ENCODE data around the gene FAM221B. TPM values are rescaled to one million over a fixed set of nuclear protein-coding genes. Genes with fewer than 3 reads are reported as not detected.

The FAM221B gene, protein sequence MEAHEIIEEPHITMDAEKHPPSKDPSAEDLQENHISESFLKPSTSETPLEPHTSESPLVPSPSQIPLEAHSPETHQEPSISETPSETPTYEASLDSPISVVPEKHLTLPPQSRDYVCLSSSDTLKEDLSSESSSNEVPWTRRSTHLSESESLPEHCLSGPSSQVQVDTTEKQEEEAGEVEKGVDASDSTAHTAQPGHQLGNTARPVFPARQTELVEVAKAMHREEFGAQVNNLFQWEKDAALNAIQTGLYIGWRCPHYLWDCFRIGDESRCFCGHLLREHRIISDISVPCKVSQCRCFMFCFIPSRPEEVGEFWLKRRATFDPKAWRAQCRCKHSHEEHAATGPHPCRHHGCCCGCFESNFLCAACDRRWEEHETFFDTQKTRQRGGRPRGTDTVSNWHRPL
- total RNA-seq = not detected in 2 replicates

DNA sequence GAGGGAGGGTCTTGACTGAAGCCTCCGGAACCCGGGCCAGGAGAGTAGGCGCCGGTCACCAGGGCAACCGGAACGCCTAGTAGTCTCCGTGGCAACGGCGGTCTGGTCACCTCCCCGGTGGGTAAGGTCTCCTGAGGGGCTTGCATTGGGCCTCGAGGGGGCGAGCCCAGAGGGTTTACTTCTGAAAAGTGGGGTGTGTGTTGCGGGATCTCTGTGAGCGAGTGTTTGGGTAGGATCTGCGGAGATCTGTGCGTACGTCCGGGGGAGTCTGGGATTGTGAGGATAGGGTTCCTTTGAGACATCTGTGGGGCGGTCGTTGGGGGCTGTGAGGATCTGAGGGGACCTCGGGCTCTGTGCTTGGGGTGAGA lies at the start of gene FAM221B:
FAM221B (minus strand) TSS at position 17 of the 368 bp plus-strand sequence. CDS start 2,571 bp downstream, outside the sequence.

DNA sequence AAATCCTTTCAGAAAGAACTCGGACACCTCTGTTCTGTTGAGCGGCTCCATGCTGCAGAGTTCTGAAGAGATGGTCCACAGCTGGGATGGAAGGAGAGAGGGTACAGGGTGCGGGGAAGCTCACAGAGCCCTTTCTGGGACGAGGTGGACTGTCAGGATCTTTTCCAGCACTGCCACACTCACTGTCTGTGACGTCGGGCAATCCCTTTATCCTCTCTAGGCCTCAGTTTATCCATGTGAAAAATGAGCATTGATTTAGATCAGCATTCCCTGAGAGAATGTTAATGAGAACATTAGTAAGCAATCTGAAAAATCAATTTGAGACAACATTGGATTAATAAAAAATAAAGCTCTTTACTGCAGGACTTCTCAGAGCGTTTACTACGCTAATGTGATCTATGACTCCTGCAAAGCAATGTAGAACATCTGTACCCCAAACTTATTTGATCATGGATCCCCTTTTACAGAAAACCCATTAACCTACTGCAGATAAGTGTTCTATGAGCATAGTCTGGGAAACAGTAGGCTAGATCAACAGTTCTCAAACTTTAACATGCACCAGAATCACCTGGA lies 41.9 kb upstream of the FAM221B start, which contains the start of gene OR13J1:
OR13J1 (minus strand) TSS at position 51 of the 573 bp plus-strand sequence; CDS start at position 51, 0 bp downstream.

DNA sequence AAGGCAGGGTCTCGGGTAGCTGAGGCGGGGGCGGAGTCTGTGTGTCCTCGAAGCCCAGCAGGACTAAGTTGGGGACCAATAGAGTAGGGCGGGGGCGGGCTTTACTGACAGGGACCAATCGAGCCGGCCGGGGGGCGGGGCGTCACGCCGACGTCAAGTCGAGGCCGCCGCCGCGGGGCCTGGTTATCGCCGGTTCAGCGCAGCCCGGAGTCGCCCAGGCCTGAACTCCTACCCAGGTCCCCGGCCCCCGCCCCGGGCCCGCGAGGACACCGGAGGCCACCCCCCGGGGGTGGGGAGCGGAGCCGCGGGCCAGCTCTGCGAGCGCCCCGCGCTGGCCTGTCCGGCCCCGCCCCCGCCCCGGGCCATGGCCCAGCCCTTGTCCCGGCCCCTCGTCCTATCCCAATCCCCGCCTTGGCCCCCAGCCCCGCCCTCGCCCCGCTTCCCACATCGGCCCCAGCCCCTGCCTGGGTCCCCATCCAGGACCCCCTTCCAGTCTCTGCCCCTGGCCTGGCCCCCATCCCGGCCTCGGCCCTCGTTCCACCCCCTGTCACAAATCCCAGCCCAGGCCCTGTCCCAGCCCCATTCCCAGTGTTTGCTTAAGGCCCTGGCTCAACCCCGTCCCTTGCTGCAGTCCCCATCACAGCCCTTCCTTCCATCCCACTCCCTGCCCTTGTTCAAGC lies 692 bp upstream of the FAM221B start, which contains the start of gene TMEM8B:
TMEM8B (plus strand) TSS at position 145 of the 680 bp plus-strand sequence; CDS start at position 365, 220 bp downstream.

DNA sequence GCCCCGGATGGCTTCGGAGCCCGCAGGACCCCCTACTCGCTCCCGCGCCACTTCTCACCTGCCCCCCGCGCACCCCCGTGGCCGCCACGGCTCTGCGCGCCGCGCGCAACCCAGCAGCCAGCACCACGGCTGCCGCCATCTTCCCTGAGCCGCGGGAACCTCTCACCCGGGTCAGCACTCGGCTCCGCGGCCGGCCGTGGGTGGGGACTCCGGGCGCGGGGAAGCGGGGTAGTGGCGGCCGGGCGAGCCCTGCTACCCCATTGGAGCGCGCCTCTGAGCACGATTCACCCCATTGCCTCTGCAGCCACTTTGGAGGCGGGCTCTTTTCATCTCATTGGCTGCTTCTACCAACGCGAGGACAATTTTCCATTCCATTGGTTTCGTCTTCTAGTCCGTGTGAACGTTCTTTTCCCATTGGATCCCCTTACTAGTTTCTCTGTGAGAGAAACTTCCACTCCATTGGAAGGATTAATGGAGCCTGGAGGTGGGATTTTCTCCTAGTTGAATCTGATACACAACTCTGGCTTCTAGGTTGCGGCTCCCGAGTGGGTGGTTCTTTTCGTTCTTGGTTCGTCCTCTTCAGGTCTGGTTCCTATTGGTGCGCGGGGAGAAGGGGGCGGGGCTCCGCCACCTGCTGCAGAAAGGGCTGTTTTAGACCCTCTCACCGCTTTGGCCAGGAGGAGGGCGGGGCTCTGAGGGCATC lies 13.5 kb downstream of the FAM221B start, which contains the start of gene HINT2:
HINT2 (minus strand) TSS at position 202 of the 703 bp plus-strand sequence; CDS start at position 139, 63 bp downstream.

DNA sequence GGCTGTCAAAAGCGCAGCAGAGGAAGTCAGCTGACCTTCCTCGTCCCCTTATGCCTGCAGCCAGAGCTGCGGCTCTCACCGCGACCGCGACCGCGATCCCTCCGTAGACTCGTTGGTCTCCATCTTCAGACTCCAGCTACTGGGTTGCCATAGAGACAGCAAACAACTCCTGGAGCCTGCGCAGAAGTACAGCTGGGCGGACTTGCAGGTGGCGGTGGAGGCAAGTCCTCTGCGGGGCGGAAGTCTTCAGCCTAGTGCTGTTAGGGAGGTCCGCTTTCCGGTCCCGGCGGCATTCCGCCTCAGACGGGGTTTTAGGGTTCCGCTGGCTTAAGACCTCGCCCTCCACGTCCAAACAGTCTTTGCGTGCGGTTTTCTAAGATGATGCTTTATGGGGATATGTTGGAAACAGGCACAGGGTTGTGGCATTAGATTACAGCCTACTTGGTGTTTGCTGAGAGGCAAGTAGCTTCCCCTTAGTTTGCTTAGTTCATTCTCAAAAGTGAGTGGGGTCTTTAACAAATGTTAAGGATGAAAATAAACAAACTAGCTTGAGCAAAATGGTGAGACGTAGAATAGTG lies 16.4 kb downstream of the FAM221B start, which contains the start of gene SPAG8:
SPAG8 (minus strand) TSS at position 238 of the 578 bp plus-strand sequence; CDS start at position 123, 115 bp downstream.

GRCh38 chr9:35791297-35791921 lies 37.1 kb downstream of the FAM221B start, which contains the start of gene NPR2:
Gene NPR2 (plus strand): TSS chr9:35791591. CDS start chr9:35792409, 818 bp downstream.

Other genes starting within 250 kb of the FAM221B start
- 7.3 and 11.9 TPM in 2 replicates for gene TESK1, start 223.5 kb downstream of the FAM221B start, total RNA-seq
- 1.3 and 1.9 TPM in 2 replicates for gene CD72, start 210.3 kb downstream of the FAM221B start, total RNA-seq
- 0.32 TPM in 1 of 2 replicates, not detected in the other for gene SIT1, start 177.8 kb downstream of the FAM221B start, total RNA-seq
- 67,158 and 134,448 TPM in 2 replicates for gene RMRP, start 170.7 kb downstream of the FAM221B start, total RNA-seq
- gene CCDC107, start 170.4 kb downstream of the FAM221B start, total RNA-seq = 10.8 and 11.7 TPM in 2 replicates
- gene ARHGEF39, start 163.5 kb downstream of the FAM221B start, total RNA-seq = under 0.01 and 0.32 TPM in 2 replicates
- 0.86 and 1.7 TPM in 2 replicates for gene CA9, start 154.8 kb downstream of the FAM221B start, total RNA-seq
- gene TPM2, start 138.8 kb downstream of the FAM221B start, total RNA-seq = 925 and 1,339 TPM in 2 replicates
- 209 and 221 TPM in 2 replicates for gene TLN1, start 96.5 kb downstream of the FAM221B start, total RNA-seq
- 42.9 and 50.1 TPM in 2 replicates for gene CREB3, start 96.1 kb downstream of the FAM221B start, total RNA-seq
- 13.9 and 21.4 TPM in 2 replicates for gene GBA2, start 79.5 kb downstream of the FAM221B start, total RNA-seq
- gene RGP1, start 79.4 kb downstream of the FAM221B start, total RNA-seq = 10.2 and 10.6 TPM in 2 replicates
- not detected in 2 replicates for gene MSMP, start 74.5 kb downstream of the FAM221B start, total RNA-seq
- 25.7 and 28.2 TPM in 2 replicates for gene NPR2, start 37.1 kb downstream of the FAM221B start, total RNA-seq
- gene SPAG8, start 16.5 kb downstream of the FAM221B start, total RNA-seq = 1.5 and 1.6 TPM in 2 replicates
- gene HINT2, start 13.7 kb downstream of the FAM221B start, total RNA-seq = 27.3 and 27.7 TPM in 2 replicates
- gene TMEM8B, start 496 bp upstream of the FAM221B start, total RNA-seq = 2.4 and 2.7 TPM in 2 replicates
- gene OR13J1, start 41.7 kb upstream of the FAM221B start, total RNA-seq = not detected in 2 replicates
- 0.16 and 0.17 TPM in 2 replicates for gene HRCT1, start 77.5 kb upstream of the FAM221B start, total RNA-seq
- under 0.01 and 0.17 TPM in 2 replicates for gene SPAAR, start 80.8 kb upstream of the FAM221B start, total RNA-seq
- not detected in 2 replicates for gene OR2S2, start 129.4 kb upstream of the FAM221B start, total RNA-seq
- gene RECK, start 208.2 kb upstream of the FAM221B start, total RNA-seq = 29.9 and 42.3 TPM in 2 replicates

All from bronchial smooth muscle cell (primary cell).